HepG2 (cell line): Measurements from ENCODE around the gene CDC27. TPM values are rescaled to one million over a fixed set of nuclear protein-coding genes. Genes with fewer than 3 reads are reported as not detected.
"Not testable (repeated sequence)": the region's sequence is repeated elsewhere in the genome, so short reads cannot be mapped to it uniquely, and the experiment has no call there.

Experiments
- ATAC-seq: fragments of 200-7000 bp; cut with Tn5 transposase; 3 replicates; pipeline ENCODE4 v1.9.1; 2020; ENCODE audit warnings: mild to moderate bottlenecking, moderate library complexity
- BruUV-seq: library from RNA; stranded (reverse); fragments of 400-500 nt; replicated peaks from 2 replicates; lab custom pipeline; 2021; lab: Mats Ljungman, UMichigan
- CTCF ChIA-PET: fragments of 300-600 bp; formaldehyde crosslinking; extraction: SDS; loops from one replicate; lab custom pipeline; 2021; ENCODE audit warnings: low total read pairs, inconsistent platforms, low intra/inter-chr PET ratio; lab: Yijun Ruan, JAX
- POLR2A ChIA-PET: fragments of 350-600 bp; sonication (Branson Sonifier 250); formaldehyde crosslinking; loops from one replicate; lab custom pipeline; 2020; ENCODE audit warnings: antibody characterized with exemption, inconsistent platforms; lab: Yijun Ruan, JAX
- DNase-seq: peaks from one replicate; pipeline ENCODE4 v3.0.0-alpha.2; 2015; ENCODE audit warnings: low spot score
- FAIRE-seq: peaks from 3 replicates; lab custom pipeline; 2011; peaks lifted over from hg19 to GRCh38; lab: Jason Lieb, UNC
- H2AFZ ChIP-seq: one replicate; pipeline ENCODE4 v1.6.1; 2011; ENCODE audit warnings: low read length, inconsistent platforms
- H3K27ac ChIP-seq: fragments of 300-600 bp; 3 replicates; pipeline ENCODE4 v1.8.0; 2011; ENCODE audit warnings: mixed run types, mild to moderate bottlenecking, mixed read lengths, low read length, inconsistent platforms; ENCODE audit not compliant: insufficient read depth; ENCODE audit errors: extremely low read length
- H3K27me3 ChIP-seq, 2 experiments: fragments of 200-600 bp in 1 of 2; 2 replicates in 1 of 2; 3 replicates in 1 of 2; pipeline versions ENCODE4 v1.6.0 to v1.8.0; 2011; ENCODE audit warnings: low read length in 2 of 2, mild to moderate bottlenecking in 2 of 2, moderate library complexity in 2 of 2, inconsistent platforms in 1 of 2; ENCODE audit not compliant: insufficient read depth in 2 of 2, control insufficient read depth in 1 of 2
- H3K36me3 ChIP-seq, 2 experiments: fragments of 200-600 bp in 1 of 2; replicated peaks in 1 of 2; 2 replicates in 1 of 2; 3 replicates in 1 of 2; pipeline versions ENCODE4 v1.5.1 to v1.8.0; 2011; ENCODE audit warnings: low read length in 2 of 2, inconsistent platforms in 1 of 2; ENCODE audit not compliant: insufficient read depth in 2 of 2, control insufficient read depth in 1 of 2
- H3K4me1 ChIP-seq: 2 replicates; pipeline ENCODE4 v1.5.1; 2012; ENCODE audit warnings: low read length, inconsistent platforms; ENCODE audit not compliant: insufficient read depth
- H3K4me2 ChIP-seq: 2 replicates; pipeline ENCODE4 v1.6.0; 2011; ENCODE audit warnings: low read depth, low read length, inconsistent platforms
- H3K4me3 ChIP-seq, 3 experiments: fragments of 200-600 bp in 1 of 3; sonication (generic), shearing (Covaris generic) in 1 of 3; replicated peaks in 1 of 3; 2 replicates each; pipeline ENCODE4 v1.5.1; 2011 to 2016; ENCODE audit warnings: low read length in 3 of 3, inconsistent platforms in 2 of 3, low read depth in 2 of 3, mild to moderate bottlenecking in 2 of 3, control low read depth in 1 of 3, mixed read lengths in 1 of 3; ENCODE audit not compliant: insufficient read depth in 1 of 3
- H3K79me2 ChIP-seq: one replicate; pipeline ENCODE4 v1.6.1; 2011; ENCODE audit warnings: low read length, inconsistent platforms; ENCODE audit not compliant: insufficient read depth
- H3K9ac ChIP-seq: 2 replicates; pipeline ENCODE4 v1.6.0; 2011; ENCODE audit warnings: mild to moderate bottlenecking, low read depth, low read length, inconsistent platforms; ENCODE audit not compliant: insufficient read depth
- H3K9me3 ChIP-seq: 2 replicates; pipeline ENCODE4 v1.5.1; 2012; ENCODE audit warnings: mild to moderate bottlenecking, low read length
- H4K20me1 ChIP-seq: 2 replicates; pipeline ENCODE4 v1.6.0; 2011; ENCODE audit warnings: inconsistent platforms, mild to moderate bottlenecking, low read length, moderate library complexity; ENCODE audit not compliant: insufficient read depth
- CREB1 ChIP-seq, 2 experiments: fragments of 450-650 bp in 1 of 2; IDR thresholded peaks; 2 replicates each; pipeline ENCODE4 v1.6.1; 2016 to 2017; ENCODE audit warnings: control low read depth in 1 of 2, mild to moderate bottlenecking in 1 of 2, missing compliant biosample characterization in 1 of 2, missing genetic modification characterization in 1 of 2
- NFE2 ChIP-seq: sonication (generic); formaldehyde crosslinking; IDR thresholded peaks from 2 replicates; pipeline ENCODE4 v1.4.0; 2020; ENCODE audit warnings: missing genetic modification reagents
- STAT6 ChIP-seq: sonication (generic); formaldehyde crosslinking; IDR thresholded peaks from 2 replicates; pipeline ENCODE4 v1.4.0; 2020; ENCODE audit warnings: missing genetic modification reagents, mild to moderate bottlenecking, borderline replicate concordance
- ZFP37 ChIP-seq: sonication (generic); formaldehyde crosslinking; IDR thresholded peaks from 2 replicates; pipeline ENCODE4 v1.4.0; 2020; ENCODE audit warnings: missing genetic modification reagents, borderline replicate concordance
- WGBS: methylation state at CpG from one replicate; pipeline ENCODE4 v1.1.6; 2017; ENCODE audit warnings: low lambda C conversion rate; 5-methylcytosine and 5-hydroxymethylcytosine counted together
- in situ Hi-C: cut with HindIII; loops from 2 replicates; pipeline ENCODE4 v1.10.0; 2017; ENCODE audit warnings: low pct_unique_long_range_greater_than_20kb; ENCODE audit not compliant: extremely low pct_ligation_motif_present
- intact Hi-C: fragments of 100-400 bp; cut with micrococcal nuclease; formaldehyde crosslinking; loops from one replicate; pipeline ENCODE4 v1.10.0; 2022; ENCODE audit not compliant: unreplicated experiment
- polyA plus RNA-seq, 8 experiments: library from polyadenylated mRNA; depleted of rRNA in 3 of 8; stranded (reverse) in 7 of 8; unstranded in 1 of 8; fragments of >200 nt; fragmentation: Illumina TruSeq in 4 of 8; extraction: Trizol in 4 of 8; gene quantifications; 2 replicates each; pipeline versions ENCODE4 v1.2.1 to v1.2.3, GENCODE V29; 2011 to 2016; ENCODE audit warnings: low read depth in 4 of 8, missing spikeins in 1 of 8, mixed read lengths in 1 of 8; ENCODE audit not compliant: insufficient read depth in 1 of 8
- total RNA-seq, 5 experiments: library from RNA; depleted of rRNA; stranded (reverse); fragments of >200 nt; fragmentation: Illumina TruSeq; extraction: Trizol; gene quantifications; 2 replicates each; pipeline ENCODE4 v1.2.3, GENCODE V29; 2016; ENCODE audit warnings: low read depth in 1 of 5

The CDC27 gene
- total and polyA plus RNA-seq, 2 of the 13 experiments (the other 11 are each of a cell fraction or from before 2014, with no cell fraction given) = 80.7 to 102 TPM

GRCh38 chr17:47072886-47073285 is 116.2 kb downstream of the CDC27 start (continued):
- no peak for TF ChIP-seq STAT6 (CRISPR knock-in tag)
- no peak for TF ChIP-seq ZFP37
- TF ChIP-seq NFE2 (CRISPR knock-in tag) = no peak

- H3K4me2 ChIP-seq, H3K9ac ChIP-seq, DNase-seq, H2AFZ ChIP-seq, in situ Hi-C loops, BruUV-seq, FAIRE-seq, H3K4me1 ChIP-seq, CTCF ChIA-PET, H3K9me3 ChIP-seq, ATAC-seq, H3K27me3 ChIP-seq, POLR2A ChIA-PET, H3K79me2 ChIP-seq, H3K36me3 ChIP-seq, H4K20me1 ChIP-seq, intact Hi-C loops, H3K27ac ChIP-seq, H3K4me3 ChIP-seq: not testable (repeated sequence)
- WGBS = 100% methylated on average over 2 of the region's 2 CpGs
Measured at GRCh38 chr17:47071171-47071570, 117.9 kb downstream of the CDC27 start.

- H3K79me2 ChIP-seq; CTCF ChIA-PET; in situ Hi-C loops; H3K27ac ChIP-seq; ATAC-seq; H3K9ac ChIP-seq; POLR2A ChIA-PET; H3K9me3 ChIP-seq; FAIRE-seq; H3K4me3 ChIP-seq; H3K4me1 ChIP-seq; BruUV-seq; TF ChIP-seq CREB1 (CRISPR knock-in tag; IDR thresholded peaks at IDR 0.05): not testable (repeated sequence)
- TF ChIP-seq CREB1 (IDR thresholded peaks at IDR 0.05) = 0 out of 2 replicates have a peak, but pooled peaks have one; percentile 35
- TF ChIP-seq, all 625 proteins: peak for 1; not testable (repeated sequence) for 624
- 87% methylated on average over 4 of the region's 4 CpGs for WGBS
- H3K36me3 ChIP-seq, H3K27me3 ChIP-seq, intact Hi-C loops, H2AFZ ChIP-seq, H3K4me2 ChIP-seq, H4K20me1 ChIP-seq: not testable (repeated sequence)
- peak; percentile 14 for DNase-seq
Measured at GRCh38 chr17:47070266-47070665, 118.8 kb downstream of the CDC27 start.

Other genes with a start within 250 kb of the CDC27 start
- gene RPRML, start 210.0 kb downstream of the CDC27 start, total RNA-seq (2016; rRNA removed; fragmentation: Illumina TruSeq; extraction: Trizol) = not detected in 2 replicates
- gene RPRML, start 210.0 kb downstream of the CDC27 start, polyA plus RNA-seq (2011; rRNA removed) = not detected in 2 replicates
- not detected in 2 replicates for gene MYL4, start 20.1 kb upstream of the CDC27 start, total RNA-seq (2016; rRNA removed; fragmentation: Illumina TruSeq; extraction: Trizol)
- gene MYL4, start 20.1 kb upstream of the CDC27 start, polyA plus RNA-seq (2011; rRNA removed) = 0.13 TPM in 1 of 2 replicates, not detected in the other
- 0.15 and 0.31 TPM in 2 replicates for gene ITGB3, start 64.5 kb upstream of the CDC27 start, total RNA-seq (2016; rRNA removed; fragmentation: Illumina TruSeq; extraction: Trizol)
- 0.09 and 0.10 TPM in 2 replicates for gene ITGB3, start 64.5 kb upstream of the CDC27 start, polyA plus RNA-seq (2011; rRNA removed)
- 0.71 and 0.73 TPM in 2 replicates for gene EFCAB13, start 134.7 kb upstream of the CDC27 start, total RNA-seq (2016; rRNA removed; fragmentation: Illumina TruSeq; extraction: Trizol)
- 0.22 and 0.57 TPM in 2 replicates for gene EFCAB13, start 134.7 kb upstream of the CDC27 start, polyA plus RNA-seq (2011; rRNA removed)